Measurements from ENCODE around the gene PLB1. TPM values are rescaled to one million over a fixed set of nuclear protein-coding genes. Genes with fewer than 3 reads are reported as not detected.
"Not testable (repeated sequence)": the region's sequence is repeated elsewhere in the genome, so short reads cannot be mapped to it uniquely, and the experiment has no call there.

The PLB1 gene
- total and polyA plus RNA-seq, 2 experiments from 2014 or later, result 19.2 to 19.7 TPM

- Histone ChIP-seq H4K20me1 (ENCODE audit: insufficient read depth, poor library complexity, severe bottlenecking) (no peaks in the 10 kb centered on the region), H3K27me3 (no peaks in the 10 kb centered on the region), H3K4me1 (ENCODE audit: insufficient read depth) (peaks cover 52% of the 10 kb centered on the region), H3K9me3 (ENCODE audit: low read depth) (no peaks in the 10 kb centered on the region), H3K79me2 (no peaks in the 10 kb centered on the region), H3K4me2 (peak overlapping the region; percentile 32), H3K4me3 (no peak overlapping the region), H2AFZ (no peak overlapping the region), H3K9me2 (replicated peaks; ENCODE audit: insufficient read depth) (no peaks in the 10 kb centered on the region), H3K36me3 (replicated peaks; ENCODE audit: insufficient read depth, low read depth) (no peaks in the 10 kb centered on the region), H3K27ac (peak overlapping the region; percentile 96)
- DNase-seq (ENCODE audit: low spot score), result no peak
- 67% methylated on average over 7 of the region's 7 CpGs for WGBS (ENCODE audit: low lambda C conversion rate, missing lambda C conversion rate)
- no peak for TF ChIP-seq EZH2phosphoT487 (IDR thresholded peaks at IDR 0.05; ENCODE audit: low read depth, severe bottlenecking, unreplicated experiment)
- TF ChIP-seq EZH2 (IDR thresholded peaks at IDR 0.05; ENCODE audit: borderline replicate concordance), result no peak
Measured at GRCh38 chr2:28547223-28547860, 51.5 kb downstream of the PLB1 start.

GRCh38 chr2:28547906-28548600 is 52.2 kb downstream of the PLB1 start:
- peaks cover 52% of the 10 kb centered on the region for H3K4me1 ChIP-seq (ENCODE audit: insufficient read depth)
- H4K20me1 ChIP-seq (ENCODE audit: insufficient read depth, poor library complexity, severe bottlenecking), result no peaks in the 10 kb centered on the region
- H3K27me3 ChIP-seq, result no peaks in the 10 kb centered on the region
- no peaks in the 10 kb centered on the region for H3K36me3 ChIP-seq (replicated peaks; ENCODE audit: insufficient read depth, low read depth)
- H3K9me2 ChIP-seq (replicated peaks; ENCODE audit: insufficient read depth), result no peaks in the 10 kb centered on the region
- no peak for TF ChIP-seq EZH2phosphoT487 (IDR thresholded peaks at IDR 0.05; ENCODE audit: low read depth, severe bottlenecking, unreplicated experiment)
- TF ChIP-seq EZH2 (IDR thresholded peaks at IDR 0.05; ENCODE audit: borderline replicate concordance), result no peak
- TF ChIP-seq CTCF (IDR thresholded peaks at IDR 0.05; ENCODE audit: poor library complexity), result no peak
- no peak overlapping the region for H3K4me2 ChIP-seq
- H3K4me3 ChIP-seq, result no peak overlapping the region
- no peak overlapping the region for H2AFZ ChIP-seq
- no peaks in the 10 kb centered on the region for H3K79me2 ChIP-seq
- 83% methylated on average over 10 of the region's 10 CpGs for WGBS (ENCODE audit: low lambda C conversion rate, missing lambda C conversion rate)
- no peak for DNase-seq (ENCODE audit: low spot score)
- peak overlapping the region; percentile 96 for H3K27ac ChIP-seq
- H3K9me3 ChIP-seq (ENCODE audit: low read depth), result no peaks in the 10 kb centered on the region

- not testable (repeated sequence) for DNase-seq (ENCODE audit: low spot score); H3K9me3 ChIP-seq (ENCODE audit: low read depth); H3K27ac ChIP-seq; H3K79me2 ChIP-seq; H4K20me1 ChIP-seq (ENCODE audit: insufficient read depth, poor library complexity, severe bottlenecking); H2AFZ ChIP-seq; H3K4me2 ChIP-seq; H3K36me3 ChIP-seq (replicated peaks; ENCODE audit: insufficient read depth, low read depth); H3K27me3 ChIP-seq; H3K4me3 ChIP-seq; H3K9me2 ChIP-seq (replicated peaks; ENCODE audit: insufficient read depth)
- WGBS (ENCODE audit: low lambda C conversion rate, missing lambda C conversion rate), result 93% methylated on average over 10 of the region's 10 CpGs
- peaks cover 31% of the 10 kb centered on the region for H3K4me1 ChIP-seq (ENCODE audit: insufficient read depth)
Measured at GRCh38 chr2:28550345-28550744, 54.5 kb downstream of the PLB1 start.

- Histone ChIP-seq H3K27ac (no peak overlapping the region), H2AFZ (no peak overlapping the region), H3K4me3 (no peak overlapping the region), H3K36me3 (replicated peaks; ENCODE audit: insufficient read depth, low read depth) (no peaks in the 10 kb centered on the region), H3K9me2 (replicated peaks; ENCODE audit: insufficient read depth) (no peaks in the 10 kb centered on the region), H3K4me1 (ENCODE audit: insufficient read depth) (peaks cover 20% of the 10 kb centered on the region), H3K27me3 (no peaks in the 10 kb centered on the region), H3K79me2 (no peaks in the 10 kb centered on the region), H3K4me2 (no peak overlapping the region), H4K20me1 (ENCODE audit: insufficient read depth, poor library complexity, severe bottlenecking) (no peaks in the 10 kb centered on the region), H3K9me3 (ENCODE audit: low read depth) (no peaks in the 10 kb centered on the region)
- 82% methylated on average over 3 of the region's 3 CpGs for WGBS (ENCODE audit: low lambda C conversion rate, missing lambda C conversion rate)
- no peak for DNase-seq (ENCODE audit: low spot score)
- TF ChIP-seq CTCF (IDR thresholded peaks at IDR 0.05; ENCODE audit: poor library complexity) (no peak), EZH2 (IDR thresholded peaks at IDR 0.05; ENCODE audit: borderline replicate concordance) (no peak), EZH2phosphoT487 (IDR thresholded peaks at IDR 0.05; ENCODE audit: low read depth, severe bottlenecking, unreplicated experiment) (no peak)
Measured at GRCh38 chr2:28552045-28552823, 56.4 kb downstream of the PLB1 start.
